ENCODE data around the gene SMIM30.

SMIM30 gene

DNA sequence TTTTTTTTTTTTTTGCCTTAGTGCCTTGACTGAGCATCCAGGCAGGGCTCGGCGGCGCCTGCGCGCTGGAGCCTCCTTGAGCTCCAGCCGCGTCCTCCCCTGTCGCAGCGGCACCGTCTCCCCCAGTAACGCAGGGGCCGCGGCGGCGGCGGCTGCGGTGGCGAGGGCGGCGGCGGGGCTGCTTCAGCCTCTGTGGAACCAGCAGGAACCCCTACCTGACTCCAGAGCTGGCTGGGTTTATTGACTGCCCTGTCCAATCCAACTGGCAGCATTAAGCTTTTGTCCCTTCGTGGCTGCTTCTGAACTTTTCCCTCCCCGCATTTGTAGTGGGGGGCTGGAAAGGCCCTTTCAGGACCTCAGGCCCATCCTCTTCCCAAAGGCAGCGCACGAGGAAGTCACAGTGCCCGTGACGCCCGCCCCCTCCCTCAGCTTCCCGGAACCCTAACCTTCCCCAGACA, 31.9 kb downstream of the SMIM30 start, which contains the start of gene GPR85:
TSS of gene GPR85 (minus strand) at position 397 of the 458 bp plus-strand sequence. CDS start 2,106 bp downstream, outside the sequence.
- Mint-ChIP-seq H3K4me1 (peaks cover 2% of the 10 kb centered on the region), H3K4me3 (peak within 1 kb of the TSS; percentile 45), H3K27ac (no peak within 1 kb of the TSS), H3K36me3 (ENCODE audit: low read depth) (no peaks in the 10 kb centered on the region), H3K27me3 (peaks cover 52% of the 10 kb centered on the region), H3K9me3 (no peaks in the 10 kb centered on the region)
- DNase-seq (peak; percentile 28), ATAC-seq (peak; percentile 72)

GRCh38 chr7:113085781-113086390, 32.5 kb downstream of the SMIM30 start:
- no peak overlapping the region for H3K27ac Mint-ChIP-seq
- H3K27me3 Mint-ChIP-seq, result peaks cover 52% of the 10 kb centered on the region
- H3K4me3 Mint-ChIP-seq, result peak overlapping the region; percentile 24
- no peak for DNase-seq
- H3K36me3 Mint-ChIP-seq (ENCODE audit: low read depth), result no peaks in the 10 kb centered on the region
- ATAC-seq, result no peak
- no peaks in the 10 kb centered on the region for H3K9me3 Mint-ChIP-seq
- H3K4me1 Mint-ChIP-seq, result peaks cover 2% of the 10 kb centered on the region

DNA sequence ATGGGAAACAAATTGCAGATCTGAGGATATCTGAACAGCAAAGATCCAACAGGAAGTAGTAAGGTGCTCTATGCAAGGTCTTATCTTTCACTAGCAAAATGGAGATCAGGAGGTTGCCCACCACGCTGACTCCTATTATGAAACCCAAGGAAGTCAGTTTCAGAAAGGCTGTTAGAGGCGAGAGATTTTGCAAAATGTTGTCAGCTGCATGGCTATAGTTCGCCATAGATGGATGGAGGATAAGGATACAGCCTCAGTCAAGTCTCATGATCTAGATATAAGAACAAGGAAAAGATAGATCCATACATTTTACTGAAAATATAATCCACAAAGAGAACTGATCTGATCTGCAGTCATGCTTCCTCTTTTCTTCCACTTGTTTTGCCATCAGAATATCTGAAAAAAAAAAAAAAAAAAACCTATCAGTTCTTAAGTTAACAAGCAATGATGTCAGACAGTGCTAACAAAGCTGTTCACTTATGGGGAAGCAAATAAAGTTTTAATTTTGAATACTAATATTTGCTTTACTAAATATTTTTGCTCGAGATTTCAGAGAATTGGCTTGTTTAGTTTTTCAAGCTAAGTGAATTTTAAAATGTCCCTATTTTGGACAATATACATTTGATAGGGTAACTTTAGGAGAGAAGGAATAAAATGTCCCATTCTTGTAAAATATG, 33.7 kb downstream of the SMIM30 start:
- no peak overlapping the region for H3K4me3 Mint-ChIP-seq
- DNase-seq (no peak), ATAC-seq (no peak)
- H3K4me1 Mint-ChIP-seq, result peaks cover 2% of the 10 kb centered on the region
- H3K36me3 Mint-ChIP-seq (ENCODE audit: low read depth), result no peaks in the 10 kb centered on the region
- H3K27me3 Mint-ChIP-seq, result peaks cover 60% of the 10 kb centered on the region
- no peak overlapping the region for H3K27ac Mint-ChIP-seq
- no peaks in the 10 kb centered on the region for H3K9me3 Mint-ChIP-seq

DNA sequence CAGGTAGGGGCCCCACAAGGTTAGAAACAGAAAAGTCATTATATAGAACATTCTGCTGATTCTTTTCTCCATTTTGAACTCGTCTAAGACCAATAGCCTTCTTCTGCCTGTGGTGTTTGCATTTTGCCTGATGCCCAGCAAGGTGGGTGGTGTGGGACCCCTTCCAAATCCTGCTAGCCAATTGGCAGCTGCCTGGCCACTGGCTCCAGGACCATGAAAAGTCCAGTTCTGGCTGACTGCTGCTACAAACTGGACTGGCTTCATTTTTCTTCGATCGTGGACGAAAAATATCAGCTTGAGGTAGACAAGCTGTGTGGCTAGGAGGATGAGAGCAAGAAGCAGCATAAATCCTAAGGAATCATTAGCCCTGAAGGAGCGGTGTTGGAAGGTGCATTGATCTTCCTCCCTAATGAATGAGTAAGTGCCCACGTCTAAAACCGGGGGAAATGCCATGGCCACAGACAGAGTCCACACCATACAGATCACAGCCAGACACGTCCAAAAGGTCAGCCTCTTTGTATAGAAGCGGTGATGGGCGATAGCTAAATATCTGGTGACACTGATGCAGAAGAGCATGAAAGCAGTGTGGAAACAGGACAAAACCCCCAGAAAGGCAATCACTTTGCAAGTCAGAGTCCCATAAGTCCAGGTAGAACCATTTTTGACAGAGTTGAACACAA, 34.4 kb downstream of the SMIM30 start:
- peaks cover 60% of the 10 kb centered on the region for H3K27me3 Mint-ChIP-seq
- DNase-seq (no peak), ATAC-seq (no peak)
- H3K4me1 Mint-ChIP-seq, result peaks cover 2% of the 10 kb centered on the region
- H3K27ac Mint-ChIP-seq, result no peak overlapping the region
- H3K4me3 Mint-ChIP-seq, result no peak overlapping the region
- no peaks in the 10 kb centered on the region for H3K9me3 Mint-ChIP-seq
- no peaks in the 10 kb centered on the region for H3K36me3 Mint-ChIP-seq (ENCODE audit: low read depth)

DNA sequence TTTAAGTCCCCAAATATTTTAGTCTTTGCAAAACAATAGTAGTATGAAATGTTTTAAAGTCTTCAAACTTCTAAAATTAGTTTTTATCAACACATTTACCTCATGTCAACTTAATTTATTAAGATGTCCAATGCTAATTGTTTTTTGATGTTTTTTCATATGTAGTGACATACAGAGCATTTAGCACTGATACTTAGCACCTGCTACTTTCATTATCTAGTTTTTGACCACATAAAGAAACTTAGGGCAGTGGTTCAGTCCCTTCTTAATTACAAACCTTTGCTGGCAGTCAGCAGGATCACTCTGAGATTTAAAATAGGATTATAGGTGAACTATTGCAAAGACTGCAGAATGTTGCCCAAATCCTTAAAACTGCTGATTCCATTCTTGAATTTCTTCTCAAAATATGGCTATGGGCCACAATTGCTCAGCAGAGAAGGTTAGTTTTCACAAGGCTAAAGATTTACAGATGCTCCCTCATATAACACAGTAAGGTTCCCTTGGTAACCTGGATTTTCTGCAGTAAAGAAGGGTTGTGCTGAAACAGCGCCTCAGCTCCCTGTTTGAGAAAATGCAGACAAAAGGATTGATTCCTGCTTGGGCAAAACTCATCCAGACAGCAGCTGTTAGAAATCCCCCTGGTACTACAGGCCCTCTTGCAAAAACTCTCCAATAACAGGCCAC, 35.1 kb downstream of the SMIM30 start:
- Mint-ChIP-seq H3K36me3 (ENCODE audit: low read depth) (no peaks in the 10 kb centered on the region), H3K9me3 (no peaks in the 10 kb centered on the region), H3K4me1 (peaks cover 2% of the 10 kb centered on the region), H3K27me3 (peaks cover 57% of the 10 kb centered on the region), H3K27ac (no peak overlapping the region), H3K4me3 (no peak overlapping the region)
- DNase-seq (no peak), ATAC-seq (no peak)

DNA sequence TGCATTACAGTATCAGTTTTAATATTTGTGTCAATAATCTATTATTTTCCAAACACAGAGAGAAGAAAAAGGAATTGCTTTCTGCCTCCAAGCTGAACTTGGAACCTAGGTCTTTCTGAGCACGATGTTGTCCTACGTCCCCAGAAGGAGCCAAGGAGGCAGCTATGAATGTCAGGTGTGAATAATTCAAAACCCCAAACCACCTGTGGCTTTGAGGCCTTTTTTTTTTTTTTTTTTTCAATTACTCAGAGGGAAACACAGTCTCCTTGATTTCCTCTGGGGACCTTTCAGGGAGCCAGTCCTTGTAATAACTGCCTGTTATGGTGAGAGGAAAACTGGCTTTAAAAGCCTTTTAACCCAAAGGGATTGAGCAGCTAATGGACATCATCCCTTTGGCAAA, 40.0 kb downstream of the SMIM30 start:
- Mint-ChIP-seq H3K4me1 (no peaks in the 10 kb centered on the region), H3K27me3 (peaks cover 17% of the 10 kb centered on the region), H3K9me3 (no peaks in the 10 kb centered on the region), H3K4me3 (no peak overlapping the region), H3K27ac (no peak overlapping the region), H3K36me3 (ENCODE audit: low read depth) (no peaks in the 10 kb centered on the region)
- ATAC-seq, result no peak
- no peak for DNase-seq

DNA sequence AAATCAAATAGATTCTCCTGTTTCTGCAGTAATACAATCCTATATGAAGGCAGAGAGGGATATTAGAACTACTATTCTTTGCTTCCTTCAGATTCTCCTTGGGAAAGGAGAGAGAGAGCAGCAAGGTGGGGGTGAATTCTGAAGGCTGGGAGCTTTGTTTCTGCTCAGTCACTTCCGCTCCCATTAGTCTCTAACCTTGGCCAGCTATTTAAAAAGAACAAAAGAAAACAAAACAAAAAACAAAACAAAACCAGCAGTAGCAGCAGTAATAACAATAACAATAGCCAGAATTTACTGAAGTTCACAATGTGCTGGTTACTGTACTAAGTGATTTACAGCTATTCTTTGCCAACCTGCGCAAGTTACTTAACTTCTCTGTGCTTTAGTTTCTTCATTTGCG, 41.7 kb downstream of the SMIM30 start:
- ATAC-seq, result no peak
- H3K36me3 Mint-ChIP-seq (ENCODE audit: low read depth), result no peaks in the 10 kb centered on the region
- H3K4me3 Mint-ChIP-seq, result no peak overlapping the region
- no peaks in the 10 kb centered on the region for H3K4me1 Mint-ChIP-seq
- H3K9me3 Mint-ChIP-seq, result no peaks in the 10 kb centered on the region
- H3K27me3 Mint-ChIP-seq, result peaks cover 14% of the 10 kb centered on the region
- H3K27ac Mint-ChIP-seq, result no peak overlapping the region
- DNase-seq, result no peak

- no peak for DNase-seq
Observed at GRCh38 chr7:113071465-113071864, 46.9 kb downstream of the SMIM30 start.

More at GRCh38 chr7:113071465-113071864, 46.9 kb downstream of the SMIM30 start:
- H3K27ac Mint-ChIP-seq, result no peak overlapping the region
- H3K9me3 Mint-ChIP-seq, result no peaks in the 10 kb centered on the region
- H3K36me3 Mint-ChIP-seq (ENCODE audit: low read depth), result no peaks in the 10 kb centered on the region
- no peaks in the 10 kb centered on the region for H3K4me1 Mint-ChIP-seq
- peaks cover 8% of the 10 kb centered on the region for H3K27me3 Mint-ChIP-seq
- no peak overlapping the region for H3K4me3 Mint-ChIP-seq
- no peak for ATAC-seq

Measured in activated naive CD8-positive, alpha-beta T cell treated with anti-CD3 and anti-CD28 coated beads, Interleukin-2, amount 50 U/mL, for 24 hours (primary cell).